Muscle of leg (tissue), 11 donors: Measurements from ENCODE around the gene ITPR3. TPM values are rescaled to one million over a fixed set of nuclear protein-coding genes. Genes with fewer than 3 reads are reported as not detected.

Experiments
- DNase-seq: peaks from one replicate; pipeline ENCODE4 v3.0.0; 2013
- H3K27ac ChIP-seq: one replicate; pipeline ENCODE4 v1.5.1; 2013; ENCODE audit warnings: mild to moderate bottlenecking, low read length, control low read depth
- H3K27me3 ChIP-seq: one replicate; pipeline ENCODE4 v1.6.1; 2013; ENCODE audit warnings: low read length; ENCODE audit not compliant: control insufficient read depth, insufficient read depth
- H3K36me3 ChIP-seq: one replicate; pipeline ENCODE4 v1.6.1; 2013; ENCODE audit warnings: low read length; ENCODE audit not compliant: control insufficient read depth, insufficient read depth
- H3K4me1 ChIP-seq: one replicate; pipeline ENCODE4 v1.6.1; 2013; ENCODE audit warnings: low read length; ENCODE audit not compliant: control insufficient read depth, insufficient read depth
- H3K4me3 ChIP-seq: one replicate; pipeline ENCODE4 v1.5.1; 2013; ENCODE audit warnings: low read length, control low read depth
- H3K9me3 ChIP-seq: replicated peaks from 2 replicates; pipeline ENCODE4 v1.6.1; 2013; ENCODE audit warnings: low read depth, low read length; ENCODE audit not compliant: control insufficient read depth
- WGBS: methylation state at CpG from one replicate; pipeline ENCODE4 v1.1.5; 2013; ENCODE audit warnings: missing lambda C conversion rate; ENCODE audit not compliant: insufficient coverage; 5-methylcytosine and 5-hydroxymethylcytosine counted together
- polyA plus RNA-seq, 8 donors: library from polyadenylated mRNA; unstranded; fragments of 120-200 nt; gene quantifications; one replicate each; pipeline versions ENCODE4 v1.2.1 to v1.2.3, GENCODE V29; 2013; ENCODE audit warnings: inconsistent platforms in 1 of 8, low replicate concordance in 1 of 8; ENCODE audit not compliant: insufficient read length in 8 of 8, insufficient read depth in 1 of 8
- total RNA-seq: library from RNA; stranded (reverse); fragments of 120-200 nt; gene quantifications from one replicate; pipeline ENCODE4 v1.2.4, GENCODE V29; 2013

Gene ITPR3
- total and polyA plus RNA-seq, 9 donors = 4.1 to 15.9 (median 9.2) TPM

DNA sequence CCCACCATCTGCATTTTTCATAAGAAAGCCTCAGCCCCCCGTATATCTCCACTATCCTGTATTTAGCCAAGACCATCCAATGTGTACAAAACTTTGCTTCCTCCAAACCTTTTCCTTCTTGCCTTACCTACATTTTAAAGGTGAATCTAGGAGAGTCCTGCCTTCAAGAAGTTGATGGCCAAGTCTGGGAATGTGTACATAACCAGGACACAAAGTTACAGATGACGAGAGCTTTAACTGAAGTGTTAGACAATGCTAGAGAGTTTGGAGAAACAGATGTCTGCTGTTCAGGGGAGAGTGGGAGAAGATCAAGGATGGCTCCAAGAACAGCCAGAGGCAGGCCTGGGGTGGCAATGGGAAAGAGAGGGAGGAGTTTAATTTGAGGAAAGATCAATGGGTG is 92.7 kb downstream of the ITPR3 start:
- H3K4me3 ChIP-seq = no peak overlapping the region
- 48% methylated on average over 2 of the region's 2 CpGs for WGBS
- H3K4me1 ChIP-seq = peaks cover 30% of the 10 kb centered on the region
- no peaks in the 10 kb centered on the region for H3K27me3 ChIP-seq
- no peak overlapping the region for H3K27ac ChIP-seq
- no peak for DNase-seq
- H3K9me3 ChIP-seq = peaks cover 1% of the 10 kb centered on the region
- peaks cover 13% of the 10 kb centered on the region for H3K36me3 ChIP-seq

DNA sequence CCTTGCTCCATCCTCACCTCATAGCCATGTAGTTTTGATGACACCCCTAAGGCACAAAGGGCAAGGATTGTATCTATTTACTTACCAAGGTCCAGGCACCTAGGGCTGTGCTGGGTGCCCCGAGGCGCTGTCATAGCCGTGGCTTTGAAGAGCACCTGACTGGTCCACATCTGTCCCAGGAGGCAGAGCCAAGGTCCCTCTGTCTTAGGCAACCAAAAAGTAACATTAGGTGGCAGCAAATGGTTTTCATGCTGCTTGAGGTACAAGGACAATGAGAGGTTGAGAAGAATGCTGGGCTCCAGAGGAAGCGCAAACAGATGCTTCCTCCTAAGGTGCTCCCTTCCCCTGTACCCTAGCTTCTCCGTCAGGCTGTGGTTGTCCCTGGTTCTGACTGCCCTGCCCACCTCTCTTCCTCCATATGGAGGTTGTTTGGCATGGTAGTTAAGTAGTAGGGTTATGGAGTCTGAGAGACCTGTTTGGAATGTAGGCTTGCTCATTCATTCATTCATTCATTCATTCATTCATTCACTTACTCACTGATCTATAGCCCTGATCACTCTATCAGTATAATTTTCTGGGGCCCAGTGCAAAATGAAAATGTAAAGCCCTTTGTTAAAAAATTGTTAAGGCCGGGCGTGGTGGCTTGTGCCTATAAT is 93.4 kb downstream of the ITPR3 start:
- H3K27me3 ChIP-seq = no peaks in the 10 kb centered on the region
- WGBS = 88% methylated on average over 5 of the region's 7 CpGs
- peaks cover 30% of the 10 kb centered on the region for H3K4me1 ChIP-seq
- peaks cover 7% of the 10 kb centered on the region for H3K36me3 ChIP-seq
- no peak for DNase-seq
- H3K27ac ChIP-seq = no peak overlapping the region
- peaks cover 2% of the 10 kb centered on the region for H3K9me3 ChIP-seq
- H3K4me3 ChIP-seq = no peak overlapping the region

DNA sequence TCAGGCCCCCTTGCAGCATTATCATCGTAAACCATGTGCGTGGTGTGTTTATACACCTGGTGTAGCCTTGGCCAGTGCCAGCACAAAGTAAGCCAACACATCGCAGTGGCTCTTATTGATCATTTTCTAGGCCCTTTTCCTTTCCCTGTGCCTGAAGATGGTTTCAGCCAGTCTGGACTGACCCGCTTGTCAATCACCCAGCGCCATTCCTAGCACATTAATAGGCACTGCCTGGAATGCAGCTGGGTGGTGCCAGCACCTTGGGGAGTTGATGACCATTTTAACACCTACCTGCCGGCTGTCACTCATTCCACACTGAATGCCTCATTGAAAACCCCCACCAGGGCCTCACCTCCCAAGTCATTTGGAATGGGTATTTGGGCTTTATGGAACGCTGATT is 95.3 kb downstream of the ITPR3 start:
- no peak for DNase-seq
- no peak overlapping the region for H3K27ac ChIP-seq
- H3K4me3 ChIP-seq = no peak overlapping the region
- H3K9me3 ChIP-seq = peaks cover 2% of the 10 kb centered on the region
- peaks cover 16% of the 10 kb centered on the region for H3K4me1 ChIP-seq
- H3K36me3 ChIP-seq = no peaks in the 10 kb centered on the region
- peaks cover 3% of the 10 kb centered on the region for H3K27me3 ChIP-seq
- WGBS = 85% methylated on average over 5 of the region's 7 CpGs

DNA sequence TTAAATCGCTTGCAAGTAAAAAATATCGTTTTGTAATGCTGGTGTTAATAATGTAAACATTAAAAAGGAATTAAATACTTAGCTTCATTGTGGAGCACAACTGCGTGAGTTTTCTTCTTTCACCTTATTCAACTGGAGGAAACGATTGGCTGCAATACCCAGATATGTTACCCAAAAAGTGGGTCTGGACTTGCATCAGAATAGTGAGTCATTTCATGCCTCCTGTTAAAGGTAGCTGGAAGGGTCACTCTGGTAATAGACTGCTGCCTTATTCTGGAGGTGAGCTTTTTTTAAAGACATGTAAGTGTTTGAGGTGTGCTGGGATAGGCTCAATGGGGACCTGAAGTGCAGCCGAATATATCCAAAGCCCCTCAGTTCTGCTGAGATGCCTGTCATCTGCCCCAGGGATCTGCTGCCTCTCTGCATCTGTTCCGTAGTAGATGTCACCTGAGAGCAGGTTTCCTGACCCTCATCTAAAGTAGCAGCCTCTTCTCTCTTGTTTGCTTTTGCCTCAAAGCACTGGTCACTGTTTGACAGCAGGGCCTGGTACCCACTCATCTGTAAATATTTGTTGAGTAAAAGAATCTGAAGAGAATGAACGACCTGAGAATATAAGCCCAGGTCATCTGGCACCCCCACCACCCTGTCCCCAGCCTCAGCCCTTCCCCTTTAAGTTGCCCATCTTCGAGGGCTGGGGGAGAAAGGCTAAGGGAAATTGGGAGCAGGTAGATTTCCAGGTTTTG is 95.9 kb downstream of the ITPR3 start:
- Histone ChIP-seq H3K27ac (no peak overlapping the region), H3K36me3 (peaks cover 5% of the 10 kb centered on the region), H3K4me1 (peaks cover 12% of the 10 kb centered on the region), H3K4me3 (no peak overlapping the region), H3K27me3 (peaks cover 3% of the 10 kb centered on the region), H3K9me3 (peaks cover 2% of the 10 kb centered on the region)
- 78% methylated on average over 2 of the region's 8 CpGs for WGBS
- DNase-seq = no peak

DNA sequence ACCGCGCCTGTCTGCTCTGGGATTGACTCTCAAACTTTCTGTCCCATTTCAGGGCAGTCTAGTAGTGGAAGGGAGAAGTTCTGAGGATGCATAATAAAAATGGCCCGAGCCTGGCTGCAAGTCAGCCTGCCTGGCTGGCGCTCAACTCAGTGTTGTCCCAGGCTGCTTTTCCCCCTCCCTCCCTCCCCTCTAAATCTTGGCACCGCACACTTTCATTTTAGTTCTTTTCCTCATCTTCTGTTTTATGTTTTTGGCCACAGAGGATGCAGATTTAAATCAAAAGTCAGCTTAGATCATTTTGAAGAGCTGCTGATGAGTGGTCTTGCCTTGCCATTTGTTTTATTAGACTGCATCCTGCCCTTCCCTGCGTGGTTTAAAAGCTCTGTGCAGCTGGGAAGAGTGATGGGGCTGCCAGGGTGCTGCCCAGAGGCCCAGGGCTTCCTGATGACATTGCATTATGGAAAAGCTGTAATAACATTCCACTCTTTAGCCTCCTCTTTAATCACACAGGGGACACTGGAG is 96.9 kb downstream of the ITPR3 start:
- Histone ChIP-seq H3K27ac (no peak overlapping the region), H3K4me3 (no peak overlapping the region), H3K27me3 (peaks cover 10% of the 10 kb centered on the region), H3K36me3 (peaks cover 11% of the 10 kb centered on the region), H3K4me1 (peaks cover 12% of the 10 kb centered on the region), H3K9me3 (peaks cover 2% of the 10 kb centered on the region)
- DNase-seq = peak; percentile 89
- WGBS = no CpG with 5 or more reads among the region's 6 CpGs

DNA sequence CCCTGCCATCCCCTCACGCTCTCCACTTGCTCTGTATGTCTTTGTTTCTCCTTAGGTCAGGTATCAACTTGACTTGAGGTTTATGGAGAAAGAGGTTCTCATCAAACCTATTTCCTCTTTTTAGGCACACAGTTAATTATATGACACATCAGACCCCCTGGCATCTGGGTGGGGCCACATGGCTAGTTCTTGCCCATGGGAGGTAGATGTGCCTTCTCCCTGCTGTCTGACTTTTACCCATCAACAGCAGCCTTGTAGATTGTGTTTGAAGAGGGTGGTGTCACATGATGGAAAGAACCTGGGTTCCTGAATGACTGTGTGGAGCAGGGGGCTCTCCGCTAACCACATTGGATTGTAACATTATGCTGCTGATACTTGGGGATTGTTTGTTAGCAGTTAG is 97.6 kb downstream of the ITPR3 start:
- H3K4me3 ChIP-seq = no peak overlapping the region
- H3K36me3 ChIP-seq = peaks cover 11% of the 10 kb centered on the region
- no peak for DNase-seq
- peaks cover 11% of the 10 kb centered on the region for H3K27me3 ChIP-seq
- H3K4me1 ChIP-seq = peaks cover 12% of the 10 kb centered on the region
- H3K9me3 ChIP-seq = peaks cover 2% of the 10 kb centered on the region
- no CpG with 5 or more reads among the region's 2 CpGs for WGBS
- H3K27ac ChIP-seq = no peak overlapping the region

DNA sequence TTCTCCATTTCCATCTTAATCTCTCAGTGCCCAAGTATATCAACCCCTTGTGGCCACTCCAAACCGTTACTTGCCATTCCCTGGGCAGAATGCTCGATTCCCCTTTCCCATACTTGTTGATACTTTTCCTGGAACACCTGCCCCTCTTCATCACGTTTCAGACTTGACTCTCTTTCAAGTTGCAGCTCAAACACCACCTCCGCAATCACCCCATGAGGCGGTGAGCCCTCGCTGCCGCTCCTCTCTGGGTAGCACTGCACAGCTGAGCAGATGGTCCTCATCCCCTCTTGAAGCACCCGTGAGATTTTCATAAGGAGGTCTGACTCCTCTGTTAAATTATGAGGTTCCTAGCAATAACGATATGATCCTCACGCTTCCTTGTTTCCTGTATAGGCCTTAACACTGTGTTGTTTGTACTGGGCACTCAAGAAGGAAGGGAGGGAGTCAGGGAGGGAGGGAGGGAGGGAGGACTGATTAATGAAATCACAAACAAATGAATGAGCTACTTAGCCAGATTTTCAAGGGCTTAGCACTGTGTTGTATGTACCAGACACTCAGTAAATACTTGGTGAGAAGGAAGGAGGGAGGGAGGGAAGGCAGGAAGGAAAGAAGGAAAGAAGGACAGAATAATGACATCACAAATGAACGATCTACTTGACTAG is 98.3 kb downstream of the ITPR3 start:
- 52% methylated on average over 8 of the region's 11 CpGs for WGBS
- no peak overlapping the region for H3K27ac ChIP-seq
- DNase-seq = no peak
- peaks cover 11% of the 10 kb centered on the region for H3K27me3 ChIP-seq
- H3K4me1 ChIP-seq = peaks cover 12% of the 10 kb centered on the region
- peaks cover 13% of the 10 kb centered on the region for H3K36me3 ChIP-seq
- H3K4me3 ChIP-seq = no peak overlapping the region
- H3K9me3 ChIP-seq = peaks cover 2% of the 10 kb centered on the region

DNA sequence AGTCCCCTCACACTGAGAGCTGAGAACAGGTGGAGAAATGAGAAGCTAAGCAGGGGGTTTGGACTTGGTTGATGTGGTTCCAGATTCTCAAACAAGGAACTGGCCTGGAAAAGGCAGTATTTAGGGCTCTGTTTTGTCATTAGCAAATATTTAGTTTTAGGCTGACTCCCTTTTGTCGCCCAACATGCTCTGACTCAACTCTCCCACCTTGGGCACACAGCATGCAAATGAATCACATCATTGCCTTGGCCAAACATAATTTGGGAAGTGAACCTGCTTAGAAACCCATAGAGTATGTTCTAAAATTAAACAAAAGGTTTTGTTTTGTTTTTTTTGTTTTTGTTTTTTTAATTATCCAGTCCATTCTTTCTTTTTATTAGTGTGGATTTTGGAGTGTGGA is 99.9 kb downstream of the ITPR3 start:
- Histone ChIP-seq H3K27me3 (peaks cover 16% of the 10 kb centered on the region), H3K4me3 (no peak overlapping the region), H3K36me3 (peaks cover 23% of the 10 kb centered on the region), H3K27ac (no peak overlapping the region), H3K4me1 (peaks cover 12% of the 10 kb centered on the region), H3K9me3 (peaks cover 2% of the 10 kb centered on the region)
- WGBS = no CpG with 5 or more reads among the region's 1 CpG
- DNase-seq = no peak

DNA sequence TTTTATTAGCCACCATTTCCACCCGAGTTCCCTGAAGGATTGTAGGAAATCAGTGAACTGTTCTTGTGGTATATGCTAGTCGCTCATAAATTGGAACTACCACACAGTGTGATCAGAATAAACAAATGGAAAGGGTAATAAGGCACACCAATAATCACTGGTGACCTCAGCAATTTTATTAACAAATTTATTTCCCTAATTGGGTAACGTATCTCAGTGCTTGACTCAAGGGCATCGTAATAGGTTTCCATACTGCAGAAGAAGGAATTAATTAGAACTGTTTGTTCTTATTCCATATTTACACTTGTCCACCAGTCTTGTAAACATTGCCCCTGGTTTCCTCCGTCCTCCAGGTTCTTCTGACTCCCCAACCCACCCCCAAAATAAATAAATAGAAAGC is 100.4 kb downstream of the ITPR3 start:
- Histone ChIP-seq H3K27ac (no peak overlapping the region), H3K4me3 (no peak overlapping the region), H3K27me3 (peaks cover 16% of the 10 kb centered on the region), H3K36me3 (peaks cover 23% of the 10 kb centered on the region), H3K4me1 (peaks cover 12% of the 10 kb centered on the region), H3K9me3 (peaks cover 2% of the 10 kb centered on the region)
- DNase-seq = no peak
- WGBS = no CpG with 5 or more reads among the region's 5 CpGs

DNA sequence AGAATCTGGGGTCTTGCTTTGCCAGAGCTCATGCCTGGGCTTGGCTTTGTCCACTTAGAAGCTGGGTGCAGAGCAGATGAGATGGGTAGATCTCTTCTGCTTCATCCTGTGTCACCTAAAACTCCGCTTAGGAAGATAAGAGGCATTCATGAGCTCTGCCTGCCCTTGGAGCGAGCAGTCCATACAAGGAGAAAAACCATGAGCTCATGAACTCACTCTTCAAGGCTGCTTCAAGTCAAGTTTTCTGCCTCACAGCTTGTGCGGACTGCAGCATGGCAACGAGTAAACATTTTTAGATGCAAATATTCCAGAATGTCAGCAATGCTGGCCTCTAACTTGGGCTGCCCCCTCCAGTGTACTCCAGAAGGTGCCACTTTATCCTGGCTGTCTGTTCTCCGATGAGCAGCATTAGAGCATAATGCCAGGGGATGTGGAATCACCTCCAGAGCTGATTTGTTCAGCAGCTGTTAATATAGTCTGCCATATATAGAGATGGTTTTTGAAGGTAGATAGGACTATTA is 101.0 kb downstream of the ITPR3 start:
- 75% methylated on average over 4 of the region's 5 CpGs for WGBS
- H3K36me3 ChIP-seq = peaks cover 26% of the 10 kb centered on the region
- DNase-seq = no peak

More for the DNA sequence above, 101.0 kb downstream of the ITPR3 start:
- Histone ChIP-seq H3K27me3 (peaks cover 16% of the 10 kb centered on the region), H3K4me3 (no peak overlapping the region), H3K27ac (no peak overlapping the region), H3K9me3 (peaks cover 2% of the 10 kb centered on the region), H3K4me1 (peaks cover 11% of the 10 kb centered on the region)
